ENCODE data around the gene PSMB8.
"Not testable (repeated sequence)": the region's sequence is repeated elsewhere in the genome, so short reads cannot be mapped to it uniquely, and the experiment has no call there.

The PSMB8 gene

GRCh38 chr6:32838114-32838958 lies 5.5 kb downstream of the PSMB8 start, which contains the start of gene TAP2:
Gene TAP2, minus strand, starts transcription at chr6:32838739. Its CDS starts 506 bp downstream, at chr6:32838233.
- DNase-seq (ENCODE audit: low read depth in 2 of 2) = peak; percentile 94 to 96

DNA sequence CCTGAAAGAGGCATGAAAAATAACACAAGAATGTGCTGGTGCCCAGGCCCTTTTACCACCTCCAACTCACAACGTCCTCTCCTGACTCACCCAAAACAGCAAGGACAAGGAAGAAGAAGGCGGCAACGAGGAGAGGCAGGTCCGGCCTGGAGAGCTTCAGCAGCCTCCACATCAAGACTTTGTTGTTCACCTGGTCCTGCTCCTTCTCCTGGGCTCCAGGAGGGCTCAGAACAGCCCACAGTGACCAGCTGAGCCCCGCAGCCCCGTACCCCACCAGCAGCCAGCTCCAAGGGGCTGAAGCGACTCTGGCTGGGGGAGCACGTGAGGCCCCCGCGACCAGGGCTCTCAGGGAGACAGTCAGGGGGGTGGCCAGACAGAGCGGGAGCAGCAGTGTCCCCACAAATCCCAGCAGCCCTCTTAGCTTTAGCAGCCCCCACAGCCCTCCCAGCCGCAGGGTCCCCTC lies 6.2 kb downstream of the PSMB8 start:
- no peak for DNase-seq (ENCODE audit: low read depth in 2 of 2)

DNA sequence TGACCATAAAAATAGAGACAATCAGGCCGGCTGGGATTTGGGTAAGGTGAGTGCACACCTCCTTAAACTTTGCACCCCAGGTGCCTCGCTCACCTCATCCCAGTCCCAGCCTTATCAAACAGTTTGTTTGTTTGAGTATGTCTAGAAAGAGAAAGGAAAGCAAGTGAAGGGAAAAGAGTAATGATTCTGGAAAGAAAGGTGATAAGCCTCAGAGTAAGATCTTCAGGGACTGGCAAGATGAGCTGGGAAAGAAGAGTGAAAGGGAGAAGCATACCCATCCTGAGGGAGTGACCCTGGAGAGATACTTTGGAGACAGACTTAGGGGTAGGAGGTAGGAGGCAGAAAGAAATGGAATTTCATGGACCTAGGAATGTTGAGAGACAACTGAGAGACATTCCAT lies 7.0 kb downstream of the PSMB8 start:
- no peak for DNase-seq (ENCODE audit: low read depth in 2 of 2)

DNA sequence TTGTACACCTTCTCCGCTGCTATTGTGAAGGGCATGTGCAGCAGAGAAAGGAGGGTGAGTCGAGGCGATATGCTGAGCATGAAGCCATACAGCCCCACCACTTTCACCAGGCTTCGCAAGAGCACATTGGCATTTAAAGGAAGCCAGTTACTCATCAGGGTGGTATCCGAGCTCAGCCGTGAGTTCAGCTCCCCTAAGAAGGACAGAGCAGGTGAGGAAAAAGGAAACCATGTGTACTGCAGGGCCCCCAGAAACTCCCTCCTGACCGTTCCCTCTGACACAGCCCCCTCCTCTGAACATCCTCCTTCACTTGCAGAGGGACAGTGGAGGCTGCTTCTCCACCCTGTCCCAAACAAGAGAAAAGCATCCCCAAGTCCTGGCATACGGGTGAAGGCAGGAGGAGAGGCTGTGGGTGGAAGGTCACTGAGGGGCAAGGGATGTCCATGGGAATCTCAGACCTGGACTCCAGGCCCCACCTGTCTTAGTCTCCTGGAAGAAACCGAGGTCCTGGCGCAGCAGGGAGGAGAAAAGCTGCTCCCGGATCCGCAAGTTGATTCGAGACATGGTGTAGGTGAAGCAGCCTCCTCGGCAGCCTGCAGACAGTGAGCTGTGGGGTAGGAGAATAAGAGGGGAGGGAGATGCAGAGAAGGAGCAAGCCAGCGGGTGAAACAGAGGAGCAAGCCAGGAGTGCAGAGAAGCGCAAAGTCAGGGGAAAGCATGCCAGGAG lies 8.5 kb downstream of the PSMB8 start:
- DNase-seq (ENCODE audit: low read depth in 2 of 2) = no peak

DNA sequence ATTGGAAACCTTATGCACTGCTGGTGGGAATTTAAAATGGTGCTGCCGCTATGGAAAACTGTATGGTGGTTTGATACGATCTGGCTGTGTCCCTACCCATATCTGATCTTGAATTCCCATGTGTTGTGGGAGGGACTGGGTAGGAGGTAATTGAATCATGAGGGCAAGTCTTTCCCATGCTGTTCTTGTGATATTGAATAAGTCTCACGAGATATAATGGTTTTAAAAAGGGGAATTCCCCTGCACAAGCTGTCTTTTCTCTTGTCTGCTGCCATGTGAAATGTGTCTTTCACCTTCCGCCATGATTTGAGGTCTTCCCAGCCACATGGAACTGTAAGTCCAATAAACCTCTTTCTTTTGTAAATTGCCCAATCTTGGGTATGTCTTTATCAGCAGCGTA lies 10.2 kb downstream of the PSMB8 start:
- DNase-seq (ENCODE audit: low read depth in 2 of 2) = no peak

DNA sequence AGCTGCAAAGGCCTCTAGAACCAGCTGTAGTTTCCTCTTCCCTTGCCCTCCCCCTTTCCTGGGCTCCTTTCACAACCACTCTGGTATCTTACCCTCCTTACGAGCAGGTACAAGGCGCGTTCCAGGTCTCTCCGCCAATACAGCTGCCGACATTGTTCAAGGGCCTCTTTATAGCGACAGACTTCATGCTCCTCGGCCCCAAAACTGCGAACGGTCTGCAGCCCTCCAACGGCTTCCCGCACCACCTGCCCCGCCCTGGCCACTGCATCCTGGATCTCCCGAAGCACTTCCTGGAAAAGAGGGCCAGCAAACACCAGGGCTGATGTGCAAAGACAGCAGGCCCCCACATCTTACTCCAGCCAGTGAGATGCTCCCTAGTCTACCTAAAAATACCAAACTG lies 11.3 kb downstream of the PSMB8 start:
- DNase-seq (ENCODE audit: low read depth in 2 of 2) = no peak

- no peak for DNase-seq (ENCODE audit: low read depth in 2 of 2)
These were observed 12.9 kb downstream of the PSMB8 start for GRCh38 chr6:32830936-32831335.

DNA sequence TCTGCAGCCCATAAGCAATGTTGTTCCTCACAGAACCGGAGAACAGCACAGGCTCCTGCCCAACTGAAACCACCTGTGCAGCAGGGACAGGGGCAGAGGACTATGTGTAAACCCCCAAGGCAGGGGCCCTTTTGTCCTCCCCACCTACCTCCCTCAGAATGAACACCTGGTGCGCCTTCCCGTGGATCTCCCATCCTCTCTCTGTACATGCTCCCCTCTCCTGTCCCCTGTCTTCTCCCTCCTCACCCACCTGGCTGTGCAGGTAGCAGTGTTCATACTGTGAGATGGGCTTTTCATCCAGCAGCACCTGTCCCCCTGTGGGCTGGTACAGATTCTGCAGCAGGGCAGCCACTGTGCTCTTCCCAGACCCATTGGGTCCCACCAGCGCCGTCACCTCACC lies 13.8 kb downstream of the PSMB8 start:
- no peak for DNase-seq (ENCODE audit: low read depth in 2 of 2)

GRCh38 chr6:32829495-32829894 lies 14.4 kb downstream of the PSMB8 start:
- DNase-seq (ENCODE audit: low read depth in 2 of 2) = no peak

GRCh38 chr6:32827025-32827424 lies 16.8 kb downstream of the PSMB8 start:
- no peak for DNase-seq (ENCODE audit: low read depth in 2 of 2)

DNA sequence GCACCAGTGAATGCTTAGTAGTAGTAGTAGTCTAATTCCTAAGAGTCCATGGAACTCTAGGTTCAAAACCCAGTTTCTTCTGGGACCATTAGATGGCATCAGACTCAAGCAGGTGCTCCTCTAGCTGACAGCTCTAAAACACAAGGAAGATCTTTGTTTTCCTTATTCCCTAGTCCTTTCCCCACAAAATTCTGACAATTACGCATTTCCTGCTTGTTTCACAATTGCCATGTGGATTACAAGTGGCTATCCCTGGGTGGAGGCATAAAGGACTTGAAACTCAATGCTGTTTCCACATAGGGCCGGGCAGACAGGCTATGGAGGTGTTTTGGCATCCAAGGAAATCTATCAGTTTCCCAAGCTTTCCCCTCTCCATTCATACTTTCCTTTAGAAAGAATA lies 17.9 kb downstream of the PSMB8 start:
- DNase-seq (ENCODE audit: low read depth in 2 of 2) = no peak

GRCh38 chr6:32819729-32820128 lies 24.1 kb downstream of the PSMB8 start:
- DNase-seq (ENCODE audit: low read depth in 2 of 2) = no peak

DNA sequence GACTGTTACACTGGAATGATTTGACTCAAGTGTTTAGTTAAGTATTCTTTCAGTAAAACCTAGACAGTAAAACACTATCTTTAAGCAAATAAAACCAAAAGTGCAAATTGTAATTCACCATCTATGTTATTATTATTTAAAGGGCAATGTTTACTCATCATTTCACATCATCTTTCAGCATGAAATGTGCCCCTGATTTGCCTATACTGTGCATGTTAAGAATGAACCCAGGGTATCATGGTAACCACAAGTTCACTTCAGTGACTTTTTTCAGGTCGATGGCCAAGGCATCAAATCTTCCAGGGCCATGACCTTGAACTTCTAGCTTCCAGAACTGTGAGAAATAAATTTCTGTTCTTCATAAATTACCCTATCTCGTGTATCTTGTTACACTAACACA lies 25.0 kb downstream of the PSMB8 start:
- no peak for DNase-seq (ENCODE audit: low read depth in 2 of 2)

- no peak for DNase-seq (ENCODE audit: low read depth in 2 of 2)
These were observed 27.1 kb downstream of the PSMB8 start, which contains the start of gene HLA-DOB for GRCh38 chr6:32816746-32817204. Gene HLA-DOB, minus strand, starts transcription at chr6:32817002. Its CDS starts 51 bp downstream, at chr6:32816951.

DNA sequence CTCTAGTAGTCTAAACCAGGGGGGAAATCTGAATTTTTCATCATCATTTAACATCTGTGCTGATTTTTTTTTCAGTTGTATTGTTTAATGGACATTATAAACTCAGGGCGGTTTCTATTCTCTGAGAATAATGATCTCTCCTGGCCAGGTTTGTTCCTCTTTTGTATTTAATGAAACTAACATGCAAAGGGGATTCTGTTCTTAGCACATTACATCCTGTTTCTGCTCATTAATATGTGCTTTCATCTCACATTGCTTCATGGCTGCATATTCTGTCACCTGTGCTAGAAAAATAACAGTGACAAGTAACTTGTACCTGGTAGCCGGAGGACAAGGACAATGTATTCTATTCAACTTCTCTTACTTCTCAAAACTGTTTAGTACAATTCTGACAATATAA lies 27.9 kb downstream of the PSMB8 start:
- no peak for DNase-seq (ENCODE audit: low read depth in 2 of 2)

DNA sequence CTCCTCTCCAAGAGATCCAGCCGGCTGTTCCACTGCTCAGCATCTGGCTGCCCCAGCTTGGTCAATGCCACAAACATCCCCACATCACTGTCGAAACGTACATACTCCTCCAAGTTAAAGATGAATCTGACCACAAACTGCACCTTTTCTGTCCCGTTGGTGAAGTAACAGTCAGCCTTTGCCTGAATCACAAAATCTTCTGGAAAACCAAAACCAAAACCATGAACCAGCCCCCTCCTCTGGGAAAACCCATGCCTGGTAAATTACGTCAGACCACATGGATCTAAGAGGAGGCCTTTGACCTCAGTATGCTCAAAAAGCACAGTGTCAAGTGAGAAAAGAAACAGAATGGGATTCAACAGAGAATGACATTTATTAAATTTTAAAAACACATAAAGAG lies 28.7 kb downstream of the PSMB8 start:
- no peak for DNase-seq (ENCODE audit: low read depth in 2 of 2)

DNA sequence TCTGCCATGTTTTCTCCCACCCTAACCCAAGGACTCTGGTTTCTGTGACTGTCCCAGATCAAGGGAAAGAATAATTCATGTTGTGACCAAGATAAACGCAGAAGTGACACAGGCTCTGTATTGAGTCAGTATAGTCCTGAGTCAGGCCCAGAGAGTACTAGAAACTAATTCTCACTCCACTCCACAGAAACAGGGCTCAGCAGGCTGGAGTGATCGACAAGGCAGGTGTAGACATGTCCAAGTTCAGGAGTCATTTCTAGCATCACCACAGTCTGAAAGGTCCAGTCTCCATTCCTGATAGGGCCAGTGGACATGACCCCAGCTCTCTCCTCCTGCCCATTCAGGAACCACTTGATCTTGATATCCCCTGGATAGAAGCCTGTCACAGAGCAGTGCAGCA lies 29.7 kb downstream of the PSMB8 start:
- DNase-seq (ENCODE audit: low read depth in 2 of 2) = no peak

DNA sequence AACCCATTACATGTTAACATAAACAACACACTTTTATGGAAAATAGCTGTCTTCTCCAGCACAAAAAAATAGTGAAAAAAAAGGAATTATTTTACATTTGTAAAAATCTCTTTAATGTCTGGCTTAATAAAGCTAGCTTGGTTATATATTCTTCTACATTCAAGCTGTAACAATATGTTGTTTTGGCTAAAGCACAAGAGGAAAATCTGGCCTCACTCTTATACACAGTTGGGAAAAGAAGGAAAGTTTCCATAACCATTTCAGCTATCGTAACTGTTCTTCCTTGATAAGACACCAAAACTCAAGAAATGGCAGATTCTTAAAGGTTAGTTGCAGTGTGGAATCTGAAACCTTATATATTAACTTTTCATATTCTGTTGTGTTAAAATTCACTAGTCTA lies 34.7 kb downstream of the PSMB8 start:
- DNase-seq (ENCODE audit: low read depth in 2 of 2) = no peak

- DNase-seq (ENCODE audit: low read depth in 2 of 2) = no peak
These were observed 36.7 kb downstream of the PSMB8 start for GRCh38 chr6:32807020-32807580.

DNA sequence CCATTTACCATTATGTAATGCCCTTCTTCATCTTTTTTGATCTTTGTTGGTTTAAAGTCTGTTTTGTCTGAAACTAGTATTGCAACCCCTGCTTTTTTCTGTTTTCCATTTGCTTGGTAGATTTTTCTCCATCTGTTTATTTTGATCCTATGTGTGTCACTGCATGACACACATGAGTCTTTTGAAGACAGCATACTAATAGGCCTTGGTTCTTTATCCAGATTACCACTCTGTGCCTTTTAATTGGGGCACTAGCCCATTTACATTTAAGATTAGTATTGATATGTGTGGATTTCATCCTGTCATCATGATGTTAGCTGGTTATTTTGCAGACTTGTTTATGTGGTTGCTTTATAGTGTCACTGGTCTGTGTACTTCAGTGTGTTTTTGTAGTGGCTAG lies 38.4 kb downstream of the PSMB8 start:
- DNase-seq (ENCODE audit: low read depth in 2 of 2) = not testable (repeated sequence)

DNA sequence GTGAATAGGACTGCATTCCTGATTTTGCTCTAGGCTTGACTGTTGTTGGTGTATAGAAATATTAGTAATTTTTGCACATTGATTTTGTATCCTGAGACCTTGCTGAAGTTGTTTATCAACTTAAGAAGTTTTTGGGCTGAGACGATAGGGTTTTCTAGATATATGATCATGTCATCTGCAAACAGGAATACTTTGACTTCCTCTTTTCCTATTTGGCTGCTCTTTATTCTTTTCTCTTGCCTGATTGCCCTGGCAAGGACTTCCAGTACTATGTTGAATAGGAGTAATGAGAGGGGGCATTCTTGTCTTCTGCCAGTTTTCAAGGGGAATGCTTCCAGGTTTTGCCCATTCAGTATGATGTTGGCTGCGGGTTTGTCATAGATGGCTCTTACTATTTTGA lies 40.4 kb downstream of the PSMB8 start:
- DNase-seq (ENCODE audit: low read depth in 2 of 2) = no peak

GRCh38 chr6:32799740-32800139 lies 44.1 kb downstream of the PSMB8 start:
- DNase-seq (ENCODE audit: low read depth in 2 of 2) = no peak

DNA sequence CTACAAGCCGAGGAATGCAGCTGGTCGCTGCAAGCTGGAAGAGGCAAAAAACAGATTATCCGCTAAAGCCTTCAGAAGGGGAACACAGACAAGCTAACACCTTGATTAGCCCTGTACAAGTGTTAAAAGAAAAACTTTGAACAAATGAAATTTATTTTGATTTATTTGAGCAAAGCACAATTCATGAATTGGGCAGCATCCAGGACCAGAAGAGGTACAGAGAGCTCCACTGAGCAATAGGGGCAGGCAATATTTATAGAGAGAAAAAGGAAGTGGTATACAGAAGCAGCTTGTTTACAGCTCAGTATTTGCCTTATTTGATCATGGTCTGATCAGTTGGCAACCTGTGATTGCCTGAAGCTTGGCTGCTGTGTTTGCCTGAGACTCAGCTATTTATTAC lies 44.7 kb downstream of the PSMB8 start:
- no peak for DNase-seq (ENCODE audit: low read depth in 2 of 2)

Measured in stimulated activated CD8-positive, alpha-beta memory T cell treated with anti-CD3 and anti-CD28 coated beads, Interleukin-15, amount 100 ng/mL, for 48 hours (primary cell).